IMR-90 (cell line): ENCODE measurements around the gene ZNF774.

ENCODE experiments used
- CHD1 ChIP-seq: IDR thresholded peaks from 2 replicates; pipeline ENCODE4 v1.6.1; 2012; ENCODE audit warnings: low read depth, low read length, improper control_type of control experiment
- MAFK ChIP-seq: IDR thresholded peaks from 2 replicates; pipeline ENCODE4 v1.6.1; 2012; ENCODE audit warnings: low read depth, low read length, improper control_type of control experiment
- MAZ ChIP-seq: IDR thresholded peaks from 2 replicates; pipeline ENCODE4 v1.6.1; 2012; ENCODE audit warnings: low read depth, mild to moderate bottlenecking, low read length, improper control_type of control experiment, moderate library complexity, borderline replicate concordance
- POLR2A ChIP-seq: IDR thresholded peaks from 2 replicates; pipeline ENCODE4 v1.6.1; 2012; ENCODE audit warnings: mild to moderate bottlenecking, low read depth, low read length
- RAD21 ChIP-seq: IDR thresholded peaks from 2 replicates; pipeline ENCODE4 v1.6.1; 2012; ENCODE audit warnings: low read length, improper control_type of control experiment
- RFX5 ChIP-seq: IDR thresholded peaks from 2 replicates; pipeline ENCODE4 v1.8.0; 2012; ENCODE audit warnings: low read depth, mild to moderate bottlenecking, low read length, moderate library complexity
- USF2 ChIP-seq: fragments of 150-350 bp; IDR thresholded peaks from 2 replicates; pipeline ENCODE4 v1.6.1; 2017; ENCODE audit warnings: mild to moderate bottlenecking, antibody characterized with exemption, low read length, low read depth
- TF ChIP-seq, protein P1 (sequence below): conservative IDR thresholded peaks from 2 replicates; pipeline ENCODE4 v1.5.1; 2012; ENCODE audit warnings: mild to moderate bottlenecking, low read depth, low read length, improper control_type of control experiment

- TF ChIP-seq, protein P1, sequence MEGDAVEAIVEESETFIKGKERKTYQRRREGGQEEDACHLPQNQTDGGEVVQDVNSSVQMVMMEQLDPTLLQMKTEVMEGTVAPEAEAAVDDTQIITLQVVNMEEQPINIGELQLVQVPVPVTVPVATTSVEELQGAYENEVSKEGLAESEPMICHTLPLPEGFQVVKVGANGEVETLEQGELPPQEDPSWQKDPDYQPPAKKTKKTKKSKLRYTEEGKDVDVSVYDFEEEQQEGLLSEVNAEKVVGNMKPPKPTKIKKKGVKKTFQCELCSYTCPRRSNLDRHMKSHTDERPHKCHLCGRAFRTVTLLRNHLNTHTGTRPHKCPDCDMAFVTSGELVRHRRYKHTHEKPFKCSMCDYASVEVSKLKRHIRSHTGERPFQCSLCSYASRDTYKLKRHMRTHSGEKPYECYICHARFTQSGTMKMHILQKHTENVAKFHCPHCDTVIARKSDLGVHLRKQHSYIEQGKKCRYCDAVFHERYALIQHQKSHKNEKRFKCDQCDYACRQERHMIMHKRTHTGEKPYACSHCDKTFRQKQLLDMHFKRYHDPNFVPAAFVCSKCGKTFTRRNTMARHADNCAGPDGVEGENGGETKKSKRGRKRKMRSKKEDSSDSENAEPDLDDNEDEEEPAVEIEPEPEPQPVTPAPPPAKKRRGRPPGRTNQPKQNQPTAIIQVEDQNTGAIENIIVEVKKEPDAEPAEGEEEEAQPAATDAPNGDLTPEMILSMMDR: no peak
- no peak for TF ChIP-seq POLR2A
- TF ChIP-seq RAD21: no peak
- TF ChIP-seq MAZ: no peak
- no peak for TF ChIP-seq MAFK
- no peak for TF ChIP-seq CHD1
- TF ChIP-seq USF2: no peak
- no peak for TF ChIP-seq RFX5
Measured at GRCh38 chr15:90365414-90366055, 13.5 kb downstream of the ZNF774 start.
